Left colon (tissue), 2 donors: ENCODE measurements around the gene MAD1L1. TPM values are rescaled to one million over a fixed set of nuclear protein-coding genes. Genes with fewer than 3 reads are reported as not detected.
A peak's percentile ranks its signal among the peaks of the same experiment; 100 is the strongest.

Source experiments
- ATAC-seq: fragments of 200-7000 bp; cut with Tn5 transposase; one replicate; pipeline ENCODE4 v1.9.1; 2020; ENCODE audit warnings: mild to moderate bottlenecking, moderate library complexity
- DNase-seq, 2 donors: peaks; one replicate each; pipeline ENCODE4 v3.0.0-alpha.2; 2020
- intact Hi-C, 2 donors: fragments of 100-400 bp; cut with DNase I in 1 of 2; cut with micrococcal nuclease in 1 of 2; formaldehyde crosslinking; loops; one replicate each; pipeline versions ENCODE4 v1.11.2 to v1.14.0; 2022; cut with DNase I, micrococcal nuclease
- total RNA-seq, 2 donors: library from RNA; stranded (reverse); fragmentation: NEBNext Ultra II Directional; extraction: Animal tissue kit (Norgen Biotek cat#: 25700); gene quantifications; one replicate each; pipeline ENCODE4 v1.2.1, GENCODE V29; 2021
- donor health status: DM: no; HTN: no; CAD: no.
- donor health status: DM: yes; HTN: yes; CAD: no.

The MAD1L1 gene
- total RNA-seq, 2 donors from 2014 or later, result 22.1 to 28.2 TPM

DNA sequence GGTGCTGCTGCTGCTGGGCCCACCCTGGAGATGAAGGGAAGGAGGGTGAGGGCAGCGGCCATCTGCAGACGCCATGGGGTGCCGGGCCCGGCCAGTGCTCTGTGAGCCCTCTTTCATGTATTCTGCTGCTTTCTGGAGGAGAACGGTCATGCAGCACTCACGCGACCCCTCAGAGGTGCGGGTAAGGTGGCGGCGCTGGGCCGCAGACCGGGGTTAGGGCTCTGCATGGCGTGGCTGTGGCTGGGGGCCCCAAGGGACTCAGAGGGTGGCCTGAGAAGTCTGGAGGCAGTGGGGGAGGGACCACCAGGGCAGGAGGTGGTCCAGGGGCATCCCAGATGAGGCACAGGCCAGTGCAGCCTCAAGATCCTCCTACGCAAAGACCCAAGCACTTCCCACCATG is 287.2 kb downstream of the MAD1L1 start:
- ATAC-seq (no peak), DNase-seq (no peak)
- intact Hi-C loops, result no loop called here

DNA sequence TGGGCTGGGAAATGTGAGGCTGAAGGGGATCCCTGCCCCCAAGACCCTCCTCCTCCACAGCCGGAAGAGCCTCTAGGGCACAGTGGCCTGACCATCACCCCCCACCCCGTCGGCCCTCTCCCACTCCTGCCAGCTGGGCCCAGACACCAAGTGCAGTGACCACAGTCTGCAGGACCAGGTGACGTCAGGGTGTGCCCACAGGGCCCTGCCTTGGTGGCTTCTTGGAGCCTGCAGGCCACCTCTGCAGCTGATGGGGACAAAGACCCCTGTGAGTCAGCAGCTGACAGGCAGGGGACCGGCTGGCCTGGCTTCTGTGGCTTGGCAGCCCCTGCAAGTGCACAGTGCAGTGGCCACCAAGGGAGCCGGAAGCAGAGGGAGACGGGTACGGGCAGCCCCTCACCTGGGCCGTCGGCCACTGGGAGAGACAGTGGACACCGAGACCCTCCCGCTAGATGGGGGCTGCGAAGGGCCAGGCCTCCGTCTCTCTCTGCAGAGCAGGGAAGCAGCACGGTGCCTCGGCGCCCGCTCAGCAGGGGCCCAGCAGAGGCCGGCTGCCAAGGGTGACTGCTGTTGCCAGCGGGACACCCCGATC is 288.0 kb downstream of the MAD1L1 start:
- intact Hi-C loops, result no loop called here
- no peak for ATAC-seq
- no peak for DNase-seq

DNA sequence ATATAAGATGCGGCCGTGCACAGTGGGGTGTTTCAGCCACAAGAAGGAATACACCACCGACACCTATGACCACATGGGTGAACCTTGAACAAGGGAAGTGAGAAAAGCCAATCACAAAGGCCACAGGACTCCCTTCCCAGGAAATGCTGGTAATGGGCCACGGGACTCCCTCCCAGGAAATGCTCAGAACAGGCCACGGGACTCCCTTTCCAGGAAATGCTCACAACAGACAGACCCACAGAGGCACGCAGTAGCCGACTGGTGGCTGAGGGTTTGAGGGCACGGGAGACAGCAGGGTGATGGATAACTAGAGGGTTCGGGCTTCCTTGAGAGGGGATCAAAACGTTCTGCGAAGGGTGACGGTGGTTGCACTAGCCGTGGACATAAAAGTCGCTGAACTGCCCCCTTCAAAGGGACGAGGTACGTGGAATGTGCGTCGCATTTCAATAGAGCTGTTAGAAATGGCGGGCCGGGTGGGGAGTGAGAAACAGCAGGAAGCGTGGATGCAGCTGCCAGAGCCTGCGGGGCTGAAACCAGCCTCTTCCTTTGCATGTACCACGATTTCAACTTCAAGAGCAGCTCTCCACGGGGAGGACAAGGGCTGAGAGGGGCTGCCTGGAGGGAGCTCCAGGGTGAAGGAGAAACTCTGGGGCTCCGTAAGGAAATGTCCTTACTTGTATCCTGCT is 288.7 kb downstream of the MAD1L1 start:
- ATAC-seq, result no peak
- no peak for DNase-seq
- intact Hi-C loops, result no loop called here

DNA sequence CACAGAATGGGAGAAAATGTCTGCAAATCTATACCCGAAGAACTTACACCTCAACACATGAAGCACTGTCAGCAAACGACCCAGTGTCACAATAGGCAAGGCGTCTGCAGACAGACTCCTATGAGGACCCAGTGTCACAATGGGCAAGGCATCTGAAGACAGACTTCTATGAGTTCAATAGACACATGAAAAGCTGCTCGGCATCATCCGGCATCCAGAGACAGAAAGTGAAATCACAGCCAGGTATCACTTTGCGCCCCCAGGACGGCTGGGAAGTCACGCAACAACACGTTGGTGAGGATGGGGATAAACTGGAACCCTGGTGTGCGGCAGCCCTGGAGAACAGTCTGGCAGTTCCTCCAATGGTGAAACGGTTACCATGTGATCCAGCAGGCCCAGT is 289.4 kb downstream of the MAD1L1 start:
- intact Hi-C loops, result no loop called here
- ATAC-seq (no peak), DNase-seq (no peak)

- intact Hi-C loops, result no loop called here
- DNase-seq, result no peak
Observed at GRCh38 chr7:1942941-1943289, 289.8 kb downstream of the MAD1L1 start.

GRCh38 chr7:1942243-1942940 is 290.4 kb downstream of the MAD1L1 start:
- DNase-seq (no peak), ATAC-seq (no peak)
- intact Hi-C loops, result no loop called here

More at GRCh38 chr7:1942941-1943289, 289.8 kb downstream of the MAD1L1 start:
- ATAC-seq, result no peak

DNA sequence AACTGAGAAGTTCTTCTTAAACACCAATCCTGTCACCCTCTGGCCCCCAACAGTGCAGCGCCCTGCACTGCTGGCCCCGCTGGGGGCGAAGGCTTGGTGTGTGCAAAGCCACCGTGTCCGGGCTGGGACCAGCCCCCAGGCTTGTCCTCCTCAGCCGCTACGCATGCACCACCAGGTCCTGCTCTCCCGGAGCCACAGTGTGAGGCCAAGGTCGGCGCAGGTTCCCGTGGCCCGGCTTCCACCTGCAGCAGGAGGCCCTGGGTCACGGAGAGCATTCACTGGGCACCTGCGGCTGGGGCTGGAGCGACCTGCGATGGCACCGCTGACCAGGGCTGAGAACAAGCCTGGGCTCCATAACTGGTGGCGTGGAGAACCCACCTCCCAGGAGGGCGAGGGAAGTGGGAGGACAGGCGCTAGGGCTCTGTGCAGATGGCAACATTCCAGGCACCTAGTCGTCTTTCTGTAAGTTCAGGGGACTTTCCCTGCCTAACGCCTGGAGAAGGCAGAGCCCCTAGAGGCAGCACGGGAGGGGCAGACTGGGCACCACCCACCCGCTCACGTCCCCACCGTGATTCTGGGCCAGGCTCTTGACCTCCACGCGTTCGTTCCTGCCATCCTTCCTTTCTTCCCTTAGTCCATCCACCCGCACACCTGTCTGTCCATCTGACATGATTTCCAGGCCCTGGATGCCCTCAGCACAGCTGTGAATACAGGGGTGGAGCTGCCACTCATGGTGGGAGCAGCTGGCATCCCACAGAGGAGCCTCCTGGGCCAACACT is 291.1 kb downstream of the MAD1L1 start:
- intact Hi-C loops, result no loop called here
- ATAC-seq (no peak), DNase-seq (no peak)

DNA sequence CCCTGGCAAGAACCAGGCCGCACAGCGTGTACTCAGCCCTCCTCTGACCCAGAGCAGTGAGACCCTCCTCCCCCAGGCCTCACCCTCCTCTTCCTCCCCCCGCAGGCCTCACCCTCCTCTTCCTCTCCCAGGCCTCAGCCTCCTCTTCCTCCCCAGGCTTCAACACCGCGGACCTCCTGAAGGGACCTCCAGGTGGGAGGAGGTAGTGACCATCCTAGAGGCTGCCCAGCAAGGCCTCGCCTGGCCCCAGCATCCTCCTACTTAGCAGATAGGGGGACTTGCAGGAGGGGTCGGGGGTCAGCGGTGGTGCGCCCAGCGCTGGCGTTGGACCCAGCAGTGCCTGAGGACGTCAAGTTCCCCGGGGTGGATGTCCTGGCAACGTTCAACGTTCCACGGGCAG is 291.9 kb downstream of the MAD1L1 start:
- intact Hi-C loops, result no loop called here
- DNase-seq, result no peak
- no peak for ATAC-seq

- ATAC-seq (peak; percentile 66), DNase-seq (peak; percentile 55 to 74)
- intact Hi-C loops, result no loop called here
Observed at GRCh38 chr7:1940402-1940786, 292.4 kb downstream of the MAD1L1 start.

DNA sequence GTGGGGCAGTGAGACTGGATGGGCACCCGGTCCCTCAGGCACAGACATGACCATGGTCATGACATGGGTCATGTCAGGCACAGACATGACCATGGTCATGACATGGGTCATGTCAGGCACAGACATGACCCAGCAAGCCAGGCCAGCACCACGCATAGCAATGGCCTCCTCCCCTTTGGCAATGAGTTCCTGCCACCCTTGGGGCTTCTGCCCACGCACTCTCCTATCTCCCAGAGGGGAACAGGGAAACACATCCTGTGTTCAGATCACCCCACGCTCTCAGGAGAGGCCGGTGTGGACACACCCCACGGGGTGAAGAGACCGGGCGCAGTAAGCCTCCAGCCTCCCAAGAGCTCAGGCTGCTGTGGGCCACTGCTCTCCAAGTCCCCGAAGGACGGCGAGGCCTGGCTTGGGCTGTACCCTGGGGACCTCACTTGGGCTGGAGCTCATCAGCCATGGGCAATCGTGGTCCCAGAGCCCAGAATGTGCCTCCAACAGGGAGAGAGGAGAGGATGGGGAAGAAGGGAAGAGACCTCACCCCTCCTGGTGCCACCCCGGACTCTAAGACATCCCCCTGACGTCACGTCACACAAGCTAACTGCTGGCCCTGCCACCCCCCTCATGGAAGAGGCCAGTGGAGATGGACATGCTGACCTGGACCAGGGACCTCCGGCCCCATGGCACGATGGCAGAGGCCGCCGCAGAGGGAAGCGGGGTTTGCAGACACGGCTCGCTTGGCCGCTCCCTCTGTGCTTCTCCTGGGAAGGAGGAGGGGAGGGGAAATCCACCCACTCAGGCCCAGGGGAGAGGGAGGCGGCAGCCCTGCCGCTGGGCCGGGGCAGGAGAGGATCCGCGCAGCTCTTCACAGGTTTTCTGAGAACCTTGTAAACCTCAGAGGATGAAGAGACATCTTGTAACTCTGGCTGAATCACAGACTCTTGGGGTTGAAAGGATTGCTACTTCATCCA is 293.0 kb downstream of the MAD1L1 start:
- intact Hi-C loops, result no loop called here
- ATAC-seq (no peak), DNase-seq (no peak)

DNA sequence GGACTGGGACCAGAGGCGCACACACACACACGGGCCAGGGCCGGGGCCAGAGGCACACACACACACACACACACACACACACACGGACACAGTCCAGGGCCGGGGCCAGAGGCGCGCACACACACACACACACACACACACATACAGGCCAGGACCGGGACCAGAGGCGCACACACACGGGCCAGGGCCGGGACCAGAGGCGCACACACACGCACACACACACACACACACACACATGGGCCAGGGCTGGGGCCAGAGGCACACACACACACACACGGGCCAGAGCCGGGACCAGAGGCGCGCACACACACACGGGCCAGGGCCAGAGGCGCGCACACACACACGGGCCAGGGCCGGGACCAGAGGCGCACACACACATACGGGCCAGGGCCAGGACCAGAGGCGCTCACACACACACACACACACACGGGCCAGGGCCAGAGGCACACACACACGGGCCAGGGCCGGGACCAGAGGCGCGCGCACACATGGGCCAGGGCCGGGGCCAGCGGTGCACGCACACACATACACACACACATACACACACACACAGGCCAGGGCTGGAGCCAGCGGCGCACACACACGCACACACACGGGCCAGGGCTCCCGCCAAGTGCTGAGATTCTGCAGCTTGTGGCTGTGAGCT is 293.8 kb downstream of the MAD1L1 start:
- no peak for ATAC-seq
- intact Hi-C loops, result no loop called here
- DNase-seq, result no peak

DNA sequence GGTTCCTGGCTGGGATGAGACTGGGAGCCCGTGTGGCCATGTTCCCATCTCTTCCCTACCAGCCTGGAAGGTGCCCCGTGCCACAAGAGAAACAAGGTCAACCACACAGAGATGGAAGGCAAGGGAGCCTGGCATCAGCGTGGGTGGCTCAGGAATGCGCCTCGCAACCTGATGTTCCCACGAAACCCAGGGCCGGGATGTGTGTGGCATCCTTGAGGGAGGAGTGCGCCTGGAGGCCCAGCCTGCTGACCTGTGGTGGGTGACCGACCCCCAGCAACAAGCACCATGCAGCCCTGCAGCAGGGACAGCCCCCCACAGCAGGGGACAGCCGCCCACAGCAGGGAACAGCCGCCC is 295.5 kb downstream of the MAD1L1 start:
- intact Hi-C loops, result no loop called here
- DNase-seq (no peak), ATAC-seq (no peak)

DNA sequence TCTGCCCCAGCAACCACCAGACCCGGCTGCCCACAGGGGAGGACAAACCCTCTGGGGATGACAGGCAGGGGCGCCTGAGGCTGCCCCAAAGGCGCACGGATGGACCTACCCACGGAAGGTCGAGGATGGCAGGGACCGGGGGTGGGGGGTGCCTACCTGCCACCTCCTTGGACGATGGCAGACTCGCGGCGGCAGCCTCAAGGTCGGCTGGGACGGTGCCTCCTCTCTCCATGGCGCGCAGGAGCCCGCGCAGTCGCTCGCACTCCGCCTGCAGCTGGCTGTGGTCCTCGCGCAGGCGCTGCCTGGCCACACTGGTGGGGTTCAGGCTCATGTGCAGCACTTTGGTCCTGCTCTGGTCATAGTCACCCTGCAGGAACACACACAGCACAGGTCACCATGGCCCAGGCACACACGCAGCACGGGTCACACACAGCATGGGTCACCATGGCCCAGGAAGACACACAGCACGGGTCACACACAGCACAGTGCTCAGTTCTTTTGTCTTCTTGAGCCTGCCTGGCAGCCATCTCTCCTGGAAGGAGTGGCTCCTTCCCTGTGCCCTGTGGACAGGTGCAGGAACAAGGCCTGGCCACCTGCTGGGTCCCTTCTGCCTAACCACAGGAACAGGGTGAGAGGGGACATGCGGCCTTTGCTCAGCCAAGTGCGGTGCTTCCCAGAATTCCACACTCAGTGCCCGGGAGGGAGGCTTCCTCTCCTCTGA is 296.1 kb downstream of the MAD1L1 start:
- intact Hi-C loops, result no loop called here
- DNase-seq (no peak), ATAC-seq (peak; percentile 18)

- no peak for ATAC-seq
- DNase-seq, result no peak
- intact Hi-C loops, result no loop called here
Observed at GRCh38 chr7:1936006-1936310, 296.8 kb downstream of the MAD1L1 start.

GRCh38 chr7:1935176-1936005 is 297.4 kb downstream of the MAD1L1 start:
- no peak for DNase-seq
- intact Hi-C loops, result no loop called here
- ATAC-seq, result no peak

- DNase-seq (no peak), ATAC-seq (no peak)
- intact Hi-C loops, result no loop called here
Observed at GRCh38 chr7:1934756-1935155, 298.0 kb downstream of the MAD1L1 start.

DNA sequence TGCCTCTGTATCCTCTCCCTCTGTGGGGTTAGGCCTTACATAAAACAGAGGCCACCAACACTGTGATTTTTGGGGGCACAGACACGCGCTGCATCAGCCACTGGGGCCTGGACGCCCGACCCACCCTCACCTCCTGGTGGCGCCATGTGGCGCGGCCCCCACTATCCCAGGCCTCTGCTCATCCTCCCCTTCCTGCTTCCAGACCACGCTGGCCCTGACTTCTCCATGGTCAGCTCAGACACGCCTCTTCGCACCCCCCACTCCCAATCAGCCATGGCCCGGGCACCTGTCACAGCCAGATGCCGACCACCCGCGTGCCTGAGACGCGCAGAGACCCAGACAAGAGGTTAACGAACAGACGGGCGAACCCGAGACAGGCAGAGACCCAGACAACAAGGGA is 298.7 kb downstream of the MAD1L1 start:
- intact Hi-C loops, result no loop called here

More for the DNA sequence above, 298.7 kb downstream of the MAD1L1 start:
- no peak for ATAC-seq
- no peak for DNase-seq
